GM20000 (cell line): ENCODE results near the gene MRPL40.

Experiments
- DNase-seq: peaks from one replicate; pipeline ENCODE4 v3.0.0; 2012; ENCODE audit warnings: low spot score
- TF ChIP-seq, protein P1 (sequence below): IDR thresholded peaks from 2 replicates; pipeline ENCODE4 v1.5.1; 2012; ENCODE audit warnings: mild to moderate bottlenecking, control low read depth; ENCODE audit errors: extremely low read depth, missing control alignments

The MRPL40 gene

DNA sequence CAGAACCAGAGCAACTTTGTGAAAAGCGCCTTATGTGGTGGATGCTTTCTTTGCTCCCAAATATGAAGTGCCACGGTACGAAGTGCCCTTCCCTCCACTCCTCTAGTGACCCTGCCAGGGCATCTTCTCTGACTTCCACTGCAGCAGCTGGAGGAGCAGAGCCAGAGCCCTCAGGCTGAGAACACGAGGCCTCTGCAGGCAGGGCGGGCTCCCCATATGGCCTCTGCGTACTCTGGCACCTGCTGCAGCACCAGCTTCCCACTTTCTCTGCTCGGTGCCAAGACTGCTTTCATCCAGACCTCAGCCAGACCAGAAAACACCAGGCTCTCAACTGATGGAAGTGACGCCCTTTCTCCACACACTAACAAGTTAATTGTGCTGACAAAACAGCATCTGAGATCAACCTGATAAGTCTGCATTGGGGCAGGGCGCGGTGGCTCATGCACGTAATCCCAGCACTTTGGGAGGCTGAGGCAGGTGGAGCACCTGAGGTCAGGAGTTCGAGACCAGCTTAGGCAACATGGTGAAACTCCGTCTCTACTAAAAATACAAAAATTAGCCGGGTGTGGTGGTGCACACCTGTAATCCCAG is 33.9 kb downstream of the MRPL40 start:
- DNase-seq: no peak
- TF ChIP-seq, protein P1, sequence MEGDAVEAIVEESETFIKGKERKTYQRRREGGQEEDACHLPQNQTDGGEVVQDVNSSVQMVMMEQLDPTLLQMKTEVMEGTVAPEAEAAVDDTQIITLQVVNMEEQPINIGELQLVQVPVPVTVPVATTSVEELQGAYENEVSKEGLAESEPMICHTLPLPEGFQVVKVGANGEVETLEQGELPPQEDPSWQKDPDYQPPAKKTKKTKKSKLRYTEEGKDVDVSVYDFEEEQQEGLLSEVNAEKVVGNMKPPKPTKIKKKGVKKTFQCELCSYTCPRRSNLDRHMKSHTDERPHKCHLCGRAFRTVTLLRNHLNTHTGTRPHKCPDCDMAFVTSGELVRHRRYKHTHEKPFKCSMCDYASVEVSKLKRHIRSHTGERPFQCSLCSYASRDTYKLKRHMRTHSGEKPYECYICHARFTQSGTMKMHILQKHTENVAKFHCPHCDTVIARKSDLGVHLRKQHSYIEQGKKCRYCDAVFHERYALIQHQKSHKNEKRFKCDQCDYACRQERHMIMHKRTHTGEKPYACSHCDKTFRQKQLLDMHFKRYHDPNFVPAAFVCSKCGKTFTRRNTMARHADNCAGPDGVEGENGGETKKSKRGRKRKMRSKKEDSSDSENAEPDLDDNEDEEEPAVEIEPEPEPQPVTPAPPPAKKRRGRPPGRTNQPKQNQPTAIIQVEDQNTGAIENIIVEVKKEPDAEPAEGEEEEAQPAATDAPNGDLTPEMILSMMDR: no peak

- TF ChIP-seq, protein P1: no peak
- DNase-seq: no peak
These were observed 34.8 kb downstream of the MRPL40 start for GRCh38 chr22:19466848-19467752.

DNA sequence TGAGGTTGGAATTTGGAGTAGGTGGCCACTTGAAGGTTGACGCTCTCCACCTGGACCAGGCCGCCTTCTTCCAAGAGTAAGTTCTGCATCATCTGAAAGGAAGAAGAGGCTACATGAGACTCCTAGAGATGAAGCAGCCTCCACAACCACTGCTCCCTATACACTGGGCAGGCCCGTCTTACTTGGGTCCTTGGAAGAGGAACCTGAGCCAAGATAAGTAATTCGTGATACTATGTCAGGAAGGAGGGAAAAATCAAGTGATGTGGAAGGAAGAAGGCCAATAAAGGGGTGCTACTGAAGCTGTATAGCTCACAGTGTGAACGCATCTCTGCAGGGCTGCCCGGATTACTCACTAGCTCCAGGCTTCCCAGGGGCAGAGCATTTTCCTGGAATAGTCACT is 35.6 kb downstream of the MRPL40 start:
- TF ChIP-seq, protein P1: no peak
- no peak for DNase-seq

GRCh38 chr22:19469421-19469820 is 37.1 kb downstream of the MRPL40 start:
- DNase-seq: no peak
- TF ChIP-seq, protein P1: no peak

DNA sequence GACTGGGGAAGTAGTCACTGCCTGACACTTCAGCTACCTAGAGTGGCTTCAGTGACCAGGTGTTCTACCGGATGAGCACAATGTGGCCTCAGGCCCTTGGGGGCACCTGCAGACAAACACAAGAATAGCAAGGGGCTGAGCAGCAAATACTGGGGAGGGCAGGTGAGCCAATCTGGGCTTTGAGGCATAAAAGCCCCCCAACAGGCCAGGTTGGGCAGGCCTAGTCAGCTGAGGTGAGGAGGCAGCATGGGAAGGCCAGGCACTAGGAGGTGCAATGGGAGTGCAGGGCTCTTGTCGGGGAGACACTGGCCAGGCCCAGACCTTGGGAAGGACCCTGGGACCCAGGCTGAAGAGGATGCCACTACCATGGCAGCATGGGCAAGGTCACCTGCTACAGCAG is 37.7 kb downstream of the MRPL40 start:
- TF ChIP-seq, protein P1: no peak
- no peak for DNase-seq

GRCh38 chr22:19471572-19471971 is 39.2 kb downstream of the MRPL40 start:
- TF ChIP-seq, protein P1: no peak
- DNase-seq: no peak

- TF ChIP-seq, protein P1: no peak
- no peak for DNase-seq
These were observed 39.9 kb downstream of the MRPL40 start for GRCh38 chr22:19472233-19472632.
